Activated CD4-positive, alpha-beta T cell treated with anti-CD3 and anti-CD28 coated beads for 4 hours (primary cell): ENCODE results near the gene PLPP2.

Experiments used
- DNase-seq, 2 donors: peaks; one replicate each; pipeline ENCODE4 v3.0.0-alpha.2; 2020

Gene PLPP2

GRCh38 chr19:291006-291521 is at the start of gene PLPP2:
Gene PLPP2, minus strand, starts transcription at chr19:291403. Its CDS starts 67 bp downstream, at chr19:291336.
- DNase-seq = no peak

DNA sequence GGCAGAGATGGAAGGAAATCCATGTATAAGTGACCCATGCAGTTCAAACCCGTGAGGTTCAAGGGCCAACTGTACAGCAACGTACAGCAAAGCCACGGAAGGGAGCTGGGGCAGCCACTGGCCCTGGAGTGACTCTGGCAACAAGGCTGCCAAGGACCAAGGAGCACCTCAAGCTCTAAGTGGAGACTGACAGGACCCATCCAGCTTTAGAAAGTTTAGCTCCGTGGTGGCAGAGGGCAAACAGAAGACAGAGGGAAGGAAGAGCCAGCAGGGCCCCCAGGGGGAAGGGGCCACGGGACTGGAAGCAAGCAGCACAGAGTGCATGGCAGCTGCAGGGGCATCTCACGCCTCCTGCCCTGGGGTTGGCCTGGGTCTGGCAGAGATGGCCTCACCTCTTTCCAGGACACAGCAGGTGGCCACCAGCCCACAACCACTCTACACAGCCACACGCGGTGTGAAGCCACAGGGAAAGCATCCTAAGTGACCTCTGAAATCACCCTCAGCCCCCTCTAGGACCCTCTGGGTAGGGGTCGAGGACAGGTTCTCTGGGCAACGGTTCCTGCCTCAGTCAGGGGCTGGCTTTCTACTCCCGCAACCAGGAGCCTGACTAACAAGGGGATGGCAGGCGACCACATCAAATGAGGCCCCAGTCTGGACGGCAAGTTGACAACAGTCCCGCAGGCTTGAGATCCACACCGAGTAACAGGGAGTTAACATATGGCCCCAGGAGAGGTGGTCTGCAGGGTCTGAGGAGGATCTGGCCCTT is 49.6 kb upstream of the PLPP2 start:
- no peak for DNase-seq

DNA sequence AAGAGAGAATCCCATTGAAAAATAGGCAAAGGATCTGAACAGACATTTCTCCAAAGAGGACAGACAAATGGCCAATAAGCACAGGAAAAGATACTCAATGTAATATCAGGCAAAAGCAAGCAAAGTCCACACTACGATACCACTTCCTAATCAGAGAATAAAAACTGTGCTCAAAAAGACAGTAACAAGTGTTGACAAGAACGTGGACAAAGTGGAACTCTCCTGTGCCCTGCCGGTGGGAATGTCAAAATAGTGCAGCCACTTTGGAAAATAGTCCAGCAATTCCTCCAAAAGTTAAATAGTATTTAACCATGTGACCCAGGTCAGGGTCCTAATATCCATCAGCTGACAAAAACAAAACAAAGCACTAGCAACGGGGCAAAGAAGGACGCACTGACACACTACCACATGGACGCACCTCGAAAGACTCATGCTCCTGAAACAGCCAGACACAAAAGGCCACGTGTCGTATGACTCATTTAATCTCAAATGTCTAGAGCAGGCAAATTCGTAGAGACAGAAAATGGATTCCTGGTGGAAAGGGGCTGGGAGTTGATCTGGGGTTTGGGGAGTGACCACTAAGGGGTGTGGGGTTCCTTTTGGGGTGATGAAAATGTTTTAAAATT is 48.2 kb upstream of the PLPP2 start:
- DNase-seq = no peak

GRCh38 chr19:338421-338820 is 47.2 kb upstream of the PLPP2 start:
- DNase-seq = no peak

GRCh38 chr19:336067-336614 is 44.9 kb upstream of the PLPP2 start:
- no peak for DNase-seq

- DNase-seq = no peak
These were observed 44.4 kb upstream of the PLPP2 start for GRCh38 chr19:335486-336066.

GRCh38 chr19:335072-335471 is 43.9 kb upstream of the PLPP2 start:
- no peak for DNase-seq

GRCh38 chr19:334296-335071 is 43.3 kb upstream of the PLPP2 start:
- no peak for DNase-seq

DNA sequence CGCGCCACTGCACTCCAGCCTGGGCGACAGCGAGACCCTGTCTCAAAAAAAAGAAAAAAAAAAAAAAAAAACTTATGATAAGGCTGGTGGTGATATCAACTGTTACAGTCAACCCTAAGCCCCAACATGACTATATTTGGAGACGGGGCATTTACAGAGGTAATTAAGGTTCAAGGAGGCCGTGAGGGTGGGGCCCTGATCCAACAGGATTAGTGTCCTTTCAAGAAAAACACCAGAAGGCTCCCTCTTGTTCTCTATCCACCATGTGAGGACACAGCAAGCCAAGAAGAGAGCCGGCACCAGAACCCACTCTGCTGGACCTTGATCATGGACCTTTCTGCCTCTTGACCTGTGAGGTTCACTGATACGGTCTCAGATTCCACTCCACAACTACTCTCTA is 39.3 kb upstream of the PLPP2 start:
- DNase-seq = no peak

GRCh38 chr19:329876-330275 is 38.7 kb upstream of the PLPP2 start:
- no peak for DNase-seq

- DNase-seq = no peak
These were observed 36.9 kb upstream of the PLPP2 start for GRCh38 chr19:328025-328505.

- DNase-seq = no peak
These were observed 36.3 kb upstream of the PLPP2 start for GRCh38 chr19:327291-328024.

DNA sequence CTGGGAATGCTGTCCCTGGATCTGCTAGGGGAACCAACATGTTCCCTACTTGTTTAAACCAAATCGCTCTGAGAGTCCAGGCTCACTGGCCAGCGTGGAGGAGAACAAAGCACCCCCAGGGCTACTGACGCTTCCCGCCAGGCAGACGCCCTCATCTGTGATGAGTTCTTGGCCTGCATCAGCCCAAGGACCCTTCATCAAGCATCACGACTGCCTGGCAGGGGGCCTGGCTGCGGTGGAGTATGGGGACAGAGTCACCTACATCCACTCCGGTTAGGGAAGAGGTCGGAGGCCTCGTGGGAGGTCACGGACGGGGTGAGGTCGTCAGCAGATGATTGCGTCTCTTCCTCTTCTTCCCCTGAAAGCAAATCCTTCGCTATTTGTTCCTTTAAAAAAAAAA is 35.7 kb upstream of the PLPP2 start:
- DNase-seq = no peak

GRCh38 chr19:325937-326565 is 34.8 kb upstream of the PLPP2 start:
- DNase-seq = no peak

GRCh38 chr19:325173-325936 is 34.2 kb upstream of the PLPP2 start:
- DNase-seq = no peak

GRCh38 chr19:324716-325115 is 33.5 kb upstream of the PLPP2 start:
- DNase-seq = no peak

DNA sequence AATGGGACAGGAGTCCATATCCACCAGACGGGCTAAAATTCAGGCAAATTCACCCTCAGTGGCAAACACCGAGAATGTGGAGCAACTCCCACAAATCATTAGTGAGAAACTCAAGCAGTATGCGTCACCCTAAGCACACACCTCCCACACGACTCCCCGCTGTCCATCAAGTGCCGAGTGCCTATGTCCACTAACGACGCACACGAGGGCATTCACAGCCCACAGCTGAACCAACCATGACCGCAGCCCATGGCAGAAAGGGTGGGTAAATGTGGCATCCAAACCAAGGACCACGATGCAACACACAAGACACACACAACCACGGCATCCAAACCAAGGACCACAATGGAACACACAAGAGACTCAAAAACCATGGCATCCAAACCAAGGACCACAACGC is 31.4 kb upstream of the PLPP2 start:
- DNase-seq = no peak

- no peak for DNase-seq
These were observed 27.2 kb upstream of the PLPP2 start for GRCh38 chr19:318509-318774.

GRCh38 chr19:317710-318508 is 26.7 kb upstream of the PLPP2 start:
- no peak for DNase-seq

GRCh38 chr19:315811-316210 is 24.6 kb upstream of the PLPP2 start:
- DNase-seq = no peak
